CD4-positive, alpha-beta T cell treated with Interleukin-15 for 4 hours (primary cell): ENCODE measurements around the gene TNNI3K.
"Not testable (repeated sequence)": the region's sequence is repeated elsewhere in the genome, so short reads cannot be mapped to it uniquely, and the experiment has no call there.

Experiments used
- DNase-seq: peaks from one replicate; pipeline ENCODE4 v3.0.0-alpha.2; 2020; ENCODE audit warnings: low spot score

TNNI3K gene

GRCh38 chr1:74235153-74235552, at the start of gene TNNI3K:
Gene TNNI3K (plus strand): TSS chr1:74235387. CDS start chr1:74235452, 65 bp downstream.
- DNase-seq, result no peak

DNA sequence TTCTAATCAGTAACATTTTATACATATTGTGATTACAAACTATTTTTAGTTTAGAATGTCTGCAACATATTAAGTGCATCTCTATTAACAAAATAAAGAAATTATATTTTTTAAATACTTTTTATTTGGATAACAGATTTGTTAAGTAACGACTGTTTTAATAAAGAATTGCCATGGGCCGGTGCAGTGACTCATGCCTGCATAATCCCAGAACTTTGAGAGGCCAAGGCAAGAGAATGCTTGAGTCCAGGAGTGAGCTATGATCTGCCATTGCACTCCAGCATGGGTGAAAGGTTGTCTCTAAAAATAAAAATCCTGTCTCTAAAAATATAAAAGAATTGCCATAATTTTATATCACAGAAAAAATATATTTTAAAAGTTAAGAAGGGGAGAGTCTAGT, 41.3 kb upstream of the TNNI3K start:
- DNase-seq, result no peak

GRCh38 chr1:74195339-74195738, 39.8 kb upstream of the TNNI3K start:
- DNase-seq, result no peak

DNA sequence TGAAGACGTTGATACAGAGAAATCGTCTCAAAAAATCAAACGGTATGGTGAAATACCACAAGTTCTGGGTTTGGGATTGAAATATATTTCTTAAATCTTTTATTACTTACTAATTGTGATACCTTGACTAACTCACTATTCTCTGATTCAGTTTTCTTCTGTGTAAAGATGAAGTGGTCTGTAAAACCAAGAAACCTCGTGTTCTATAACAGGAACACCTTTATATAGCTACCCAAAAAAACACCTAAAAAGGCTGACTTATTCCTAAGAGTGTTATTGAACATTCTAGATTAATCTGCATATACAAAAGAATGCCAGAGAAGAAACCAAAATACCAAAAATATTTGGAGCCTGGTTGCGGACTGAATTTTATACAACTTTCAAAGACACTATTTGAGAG, 37.9 kb upstream of the TNNI3K start:
- no peak for DNase-seq

GRCh38 chr1:74197657-74198552, 37.3 kb upstream of the TNNI3K start, which contains the start of the genes FPGT and LRRIQ3:
Gene FPGT (plus strand): TSS chr1:74198242. CDS start chr1:74198279, 37 bp downstream.
Gene LRRIQ3 (minus strand): TSS chr1:74198176. CDS start chr1:74183684, 14,492 bp downstream.
- peak; percentile 95 for DNase-seq

DNA sequence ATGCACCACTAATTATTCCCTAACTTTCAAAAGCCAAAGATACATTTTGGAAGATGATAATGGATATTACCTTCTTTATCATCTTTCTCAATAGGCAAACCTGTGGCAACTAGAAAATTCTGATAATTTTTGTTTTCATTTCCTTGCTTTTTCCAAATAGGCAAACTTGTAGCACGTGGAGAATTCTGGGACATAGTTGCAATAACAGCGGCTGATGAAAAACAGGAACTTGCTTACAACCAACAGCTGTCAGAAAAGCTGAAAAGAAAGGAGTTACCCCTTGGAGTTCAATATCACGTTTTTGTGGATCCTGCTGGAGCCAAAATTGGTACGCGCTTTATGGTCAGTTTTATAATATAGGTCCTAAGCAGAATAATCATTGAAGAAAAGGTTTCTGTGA, 35.7 kb upstream of the TNNI3K start:
- DNase-seq, result no peak

- DNase-seq, result no peak
These were observed 29.9 kb upstream of the TNNI3K start for GRCh38 chr1:74205266-74205665.

- DNase-seq, result no peak
These were observed 20.0 kb upstream of the TNNI3K start for GRCh38 chr1:74215229-74215628.

- no peak for DNase-seq
These were observed 12.5 kb upstream of the TNNI3K start for GRCh38 chr1:74222701-74223100.

- DNase-seq, result no peak
These were observed 11.7 kb upstream of the TNNI3K start for GRCh38 chr1:74223453-74223852.

DNA sequence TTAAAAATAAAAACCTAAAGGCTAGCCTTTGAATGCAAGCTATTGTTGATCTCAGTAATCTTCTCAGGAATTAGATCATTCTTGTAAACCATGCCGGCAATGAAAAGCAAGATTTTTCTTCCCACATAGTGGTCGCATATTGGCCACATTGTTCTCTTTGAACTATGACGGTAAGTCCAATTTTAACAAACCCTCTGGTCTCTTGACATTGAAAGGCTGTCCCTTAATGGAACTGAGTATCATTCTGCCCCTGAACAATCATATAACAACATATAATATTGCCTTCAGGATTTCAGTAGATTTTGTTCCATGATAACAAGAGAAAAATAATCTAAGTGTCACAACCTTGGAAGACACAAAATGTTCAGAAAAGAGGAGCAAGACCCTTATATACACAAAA, 1.3 kb downstream of the TNNI3K start:
- DNase-seq, result no peak

- DNase-seq, result no peak
These were observed 1.8 kb downstream of the TNNI3K start for GRCh38 chr1:74237035-74237434.

- DNase-seq, result no peak
These were observed 2.6 kb downstream of the TNNI3K start for GRCh38 chr1:74237787-74238186.

- DNase-seq, result no peak
These were observed 10.1 kb downstream of the TNNI3K start for GRCh38 chr1:74245168-74245772.

DNA sequence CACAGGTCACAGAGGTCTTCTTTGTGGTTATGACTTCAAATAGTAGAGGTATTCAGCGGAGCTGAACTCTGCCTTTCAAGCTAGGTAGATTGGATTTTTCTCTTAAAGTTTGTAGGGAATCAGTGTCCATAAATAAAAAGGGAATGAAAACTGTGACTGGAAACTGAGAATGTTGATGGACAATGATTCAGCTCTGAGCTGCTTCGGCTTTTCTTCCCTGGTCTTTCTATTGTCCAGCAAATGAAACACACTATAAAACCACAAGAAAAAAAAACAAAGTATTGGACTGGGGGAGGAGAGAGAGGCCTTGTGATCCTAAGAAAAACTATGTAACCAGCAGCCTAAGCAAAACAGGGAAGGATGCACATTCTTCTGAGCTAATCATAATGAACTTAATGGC, 11.1 kb downstream of the TNNI3K start:
- no peak for DNase-seq

GRCh38 chr1:74247881-74248528, 12.8 kb downstream of the TNNI3K start:
- DNase-seq, result no peak

- not testable (repeated sequence) for DNase-seq
These were observed 18.1 kb downstream of the TNNI3K start for GRCh38 chr1:74253243-74253824.

DNA sequence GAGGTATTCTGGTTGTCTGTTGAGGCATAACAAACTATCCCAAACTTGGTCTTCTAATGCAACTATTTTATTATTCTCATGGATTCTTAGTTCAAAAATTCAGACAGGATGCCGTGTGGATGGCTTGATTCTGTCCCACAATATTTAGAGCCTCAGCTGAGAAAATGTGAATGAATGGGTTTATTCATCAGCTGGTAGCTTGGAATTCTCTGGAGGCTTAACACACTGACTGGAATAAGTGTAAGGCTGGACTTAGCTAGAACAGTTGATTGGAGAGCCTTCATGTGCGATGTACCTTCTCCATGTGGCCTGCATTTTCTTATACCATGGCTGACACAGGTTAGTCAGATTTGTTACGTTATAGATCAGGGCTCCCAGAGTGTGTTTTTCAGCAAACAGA, 30.8 kb downstream of the TNNI3K start:
- DNase-seq, result no peak

GRCh38 chr1:74271503-74271902, 36.3 kb downstream of the TNNI3K start:
- no peak for DNase-seq

- no peak for DNase-seq
These were observed 45.6 kb downstream of the TNNI3K start for GRCh38 chr1:74280642-74281396.

DNA sequence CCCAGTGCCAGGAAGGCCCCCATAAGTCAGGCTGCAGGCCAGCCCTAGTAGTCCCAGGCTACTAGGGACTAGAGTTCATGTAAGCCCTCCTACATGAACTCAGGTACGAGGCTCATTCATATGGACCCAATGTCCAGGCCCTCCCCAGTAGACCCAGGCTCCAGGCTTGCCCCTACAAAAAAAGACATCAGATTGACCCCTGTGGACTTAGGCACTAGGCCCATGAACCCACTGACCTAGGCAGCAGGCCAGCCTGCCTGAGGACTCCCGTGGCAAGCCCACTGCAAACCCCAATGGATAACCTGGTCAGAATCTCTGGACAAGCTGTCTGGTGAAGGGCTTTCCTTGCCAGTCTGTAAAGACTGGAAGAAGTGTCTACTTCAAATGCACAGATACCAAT, 51.2 kb downstream of the TNNI3K start:
- DNase-seq, result no peak

GRCh38 chr1:74314438-74314837, 79.3 kb downstream of the TNNI3K start:
- no peak for DNase-seq
